ENCODE measurements around the gene LRRTM4.
"Not testable (repeated sequence)": the region's sequence is repeated elsewhere in the genome, so short reads cannot be mapped to it uniquely, and the experiment has no call there.

DNA sequence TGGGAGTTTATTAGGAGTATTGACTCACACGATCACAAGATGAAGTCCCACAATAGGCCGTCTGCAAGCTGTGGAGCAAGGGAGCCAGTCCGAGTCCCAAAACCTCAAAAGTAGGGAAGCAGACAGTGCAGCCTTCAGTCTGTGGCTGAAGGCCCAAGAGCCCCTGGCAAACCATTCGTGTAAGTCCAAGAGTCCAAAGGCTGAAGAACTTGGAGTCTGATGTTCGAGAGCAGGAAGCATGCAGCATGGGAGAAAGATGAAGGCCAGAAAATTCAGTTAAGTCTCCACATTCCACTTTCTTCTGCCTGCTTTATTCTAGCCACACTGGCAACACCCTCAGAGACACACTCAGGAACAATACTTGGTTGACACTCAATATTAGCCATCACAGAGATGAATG lies 492.9 kb downstream of the LRRTM4 start:
- TF ChIP-seq, protein P1, sequence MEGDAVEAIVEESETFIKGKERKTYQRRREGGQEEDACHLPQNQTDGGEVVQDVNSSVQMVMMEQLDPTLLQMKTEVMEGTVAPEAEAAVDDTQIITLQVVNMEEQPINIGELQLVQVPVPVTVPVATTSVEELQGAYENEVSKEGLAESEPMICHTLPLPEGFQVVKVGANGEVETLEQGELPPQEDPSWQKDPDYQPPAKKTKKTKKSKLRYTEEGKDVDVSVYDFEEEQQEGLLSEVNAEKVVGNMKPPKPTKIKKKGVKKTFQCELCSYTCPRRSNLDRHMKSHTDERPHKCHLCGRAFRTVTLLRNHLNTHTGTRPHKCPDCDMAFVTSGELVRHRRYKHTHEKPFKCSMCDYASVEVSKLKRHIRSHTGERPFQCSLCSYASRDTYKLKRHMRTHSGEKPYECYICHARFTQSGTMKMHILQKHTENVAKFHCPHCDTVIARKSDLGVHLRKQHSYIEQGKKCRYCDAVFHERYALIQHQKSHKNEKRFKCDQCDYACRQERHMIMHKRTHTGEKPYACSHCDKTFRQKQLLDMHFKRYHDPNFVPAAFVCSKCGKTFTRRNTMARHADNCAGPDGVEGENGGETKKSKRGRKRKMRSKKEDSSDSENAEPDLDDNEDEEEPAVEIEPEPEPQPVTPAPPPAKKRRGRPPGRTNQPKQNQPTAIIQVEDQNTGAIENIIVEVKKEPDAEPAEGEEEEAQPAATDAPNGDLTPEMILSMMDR (IDR thresholded peaks at IDR 0.05), result not testable (repeated sequence)
- TF ChIP-seq, protein P2, sequence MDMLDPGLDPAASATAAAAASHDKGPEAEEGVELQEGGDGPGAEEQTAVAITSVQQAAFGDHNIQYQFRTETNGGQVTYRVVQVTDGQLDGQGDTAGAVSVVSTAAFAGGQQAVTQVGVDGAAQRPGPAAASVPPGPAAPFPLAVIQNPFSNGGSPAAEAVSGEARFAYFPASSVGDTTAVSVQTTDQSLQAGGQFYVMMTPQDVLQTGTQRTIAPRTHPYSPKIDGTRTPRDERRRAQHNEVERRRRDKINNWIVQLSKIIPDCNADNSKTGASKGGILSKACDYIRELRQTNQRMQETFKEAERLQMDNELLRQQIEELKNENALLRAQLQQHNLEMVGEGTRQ (IDR thresholded peaks at IDR 0.05), result not testable (repeated sequence)
- not testable (repeated sequence) for TF ChIP-seq RARB (CRISPR knock-in tag; IDR thresholded peaks at IDR 0.05)
